GM15510 (cell line): ENCODE data around the gene ATG10.

Source experiments
- POLR2A ChIP-seq: IDR thresholded peaks from 3 replicates; pipeline ENCODE4 v1.6.1; 2011; ENCODE audit warnings: borderline replicate concordance; ENCODE audit not compliant: insufficient read length; ENCODE audit errors: extremely low read depth

ATG10 gene

GRCh38 chr5:82290908-82291307, 319.1 kb downstream of the ATG10 start:
- TF ChIP-seq POLR2A: no peak

GRCh38 chr5:82291420-82291819, 319.6 kb downstream of the ATG10 start:
- TF ChIP-seq POLR2A: no peak

GRCh38 chr5:82295144-82295543, 323.3 kb downstream of the ATG10 start:
- no peak for TF ChIP-seq POLR2A

- no peak for TF ChIP-seq POLR2A
These were observed 324.2 kb downstream of the ATG10 start for GRCh38 chr5:82295959-82296531.

GRCh38 chr5:82296929-82297328, 325.1 kb downstream of the ATG10 start:
- no peak for TF ChIP-seq POLR2A

- TF ChIP-seq POLR2A: no peak
These were observed 325.9 kb downstream of the ATG10 start for GRCh38 chr5:82297711-82298110.

GRCh38 chr5:82298668-82299067, 326.8 kb downstream of the ATG10 start:
- TF ChIP-seq POLR2A: no peak

GRCh38 chr5:82301190-82301589, 329.4 kb downstream of the ATG10 start:
- no peak for TF ChIP-seq POLR2A
